Measurements from ENCODE around the gene KIAA1328. TPM values are rescaled to one million over a fixed set of nuclear protein-coding genes. Genes with fewer than 3 reads are reported as not detected.

KIAA1328 gene
- total RNA-seq, 1 donor from 2014 or later: 10.7 TPM

DNA sequence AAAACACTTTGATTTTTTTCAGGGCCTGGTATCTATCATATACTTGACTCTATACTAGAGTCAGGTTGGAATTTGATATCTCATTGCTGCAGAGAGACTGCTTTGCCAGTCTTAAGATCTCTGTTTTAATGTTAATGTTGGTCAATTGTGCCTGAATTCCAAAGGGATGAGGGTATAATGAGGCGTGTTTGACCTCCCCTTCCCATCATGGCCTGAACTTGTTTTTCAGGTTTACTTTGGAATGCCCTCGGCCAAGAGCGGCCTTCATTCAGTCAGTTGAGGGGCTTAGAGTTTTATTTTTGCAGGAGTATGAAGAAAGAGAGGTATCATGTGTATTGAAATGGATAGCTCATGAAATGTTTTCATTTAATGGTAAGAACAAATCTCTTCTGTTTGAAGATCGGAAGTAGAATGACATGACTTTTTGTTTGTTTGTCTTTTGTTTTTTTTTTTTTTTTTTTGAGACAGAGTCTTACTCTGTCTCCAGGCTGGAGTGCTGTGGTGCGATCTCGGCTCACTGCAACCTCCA lies 119.0 kb downstream of the KIAA1328 start:
- H3K36me3 Mint-ChIP-seq (ENCODE audit: unreplicated experiment): no peaks in the 10 kb centered on the region
- DNase-seq (ENCODE audit: extremely low spot score, unreplicated experiment): no peak
- no peaks in the 10 kb centered on the region for H3K4me1 Mint-ChIP-seq (ENCODE audit: unreplicated experiment)
- H3K9me3 Mint-ChIP-seq (ENCODE audit: unreplicated experiment): no peaks in the 10 kb centered on the region
- no peaks in the 10 kb centered on the region for H3K27me3 Mint-ChIP-seq (ENCODE audit: unreplicated experiment)
- TF ChIP-seq, protein P1, sequence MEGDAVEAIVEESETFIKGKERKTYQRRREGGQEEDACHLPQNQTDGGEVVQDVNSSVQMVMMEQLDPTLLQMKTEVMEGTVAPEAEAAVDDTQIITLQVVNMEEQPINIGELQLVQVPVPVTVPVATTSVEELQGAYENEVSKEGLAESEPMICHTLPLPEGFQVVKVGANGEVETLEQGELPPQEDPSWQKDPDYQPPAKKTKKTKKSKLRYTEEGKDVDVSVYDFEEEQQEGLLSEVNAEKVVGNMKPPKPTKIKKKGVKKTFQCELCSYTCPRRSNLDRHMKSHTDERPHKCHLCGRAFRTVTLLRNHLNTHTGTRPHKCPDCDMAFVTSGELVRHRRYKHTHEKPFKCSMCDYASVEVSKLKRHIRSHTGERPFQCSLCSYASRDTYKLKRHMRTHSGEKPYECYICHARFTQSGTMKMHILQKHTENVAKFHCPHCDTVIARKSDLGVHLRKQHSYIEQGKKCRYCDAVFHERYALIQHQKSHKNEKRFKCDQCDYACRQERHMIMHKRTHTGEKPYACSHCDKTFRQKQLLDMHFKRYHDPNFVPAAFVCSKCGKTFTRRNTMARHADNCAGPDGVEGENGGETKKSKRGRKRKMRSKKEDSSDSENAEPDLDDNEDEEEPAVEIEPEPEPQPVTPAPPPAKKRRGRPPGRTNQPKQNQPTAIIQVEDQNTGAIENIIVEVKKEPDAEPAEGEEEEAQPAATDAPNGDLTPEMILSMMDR (IDR thresholded peaks at IDR 0.05): no peak
- no peak overlapping the region for H3K4me3 Mint-ChIP-seq (ENCODE audit: unreplicated experiment)
- H3K27ac Mint-ChIP-seq (ENCODE audit: unreplicated experiment): no peak overlapping the region

DNA sequence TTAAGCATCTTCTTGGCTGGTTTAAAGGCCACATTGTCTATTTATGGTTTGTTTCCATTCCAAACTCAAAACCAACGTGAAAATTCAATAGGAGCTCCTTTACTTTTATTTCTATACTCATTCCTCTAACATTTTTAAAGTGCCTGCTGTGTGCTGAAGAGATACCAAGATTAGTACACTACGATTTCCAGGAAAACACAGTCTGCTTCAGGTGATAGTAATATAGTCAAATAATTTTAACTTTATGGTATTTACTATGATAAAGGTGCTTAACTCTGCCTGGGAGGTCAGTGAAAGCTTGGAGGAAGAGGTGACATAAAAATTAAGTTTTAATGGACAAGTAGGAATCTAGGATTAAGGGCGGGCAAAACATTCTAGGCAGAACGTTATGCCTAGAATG lies 121.4 kb downstream of the KIAA1328 start:
- DNase-seq (ENCODE audit: extremely low spot score, unreplicated experiment): no peak
- Mint-ChIP-seq H3K27me3 (ENCODE audit: unreplicated experiment) (no peaks in the 10 kb centered on the region), H3K9me3 (ENCODE audit: unreplicated experiment) (no peaks in the 10 kb centered on the region), H3K4me3 (ENCODE audit: unreplicated experiment) (no peak overlapping the region), H3K36me3 (ENCODE audit: unreplicated experiment) (no peaks in the 10 kb centered on the region), H3K4me1 (ENCODE audit: unreplicated experiment) (no peaks in the 10 kb centered on the region), H3K27ac (ENCODE audit: unreplicated experiment) (no peak overlapping the region)
- TF ChIP-seq, protein P1 (IDR thresholded peaks at IDR 0.05): no peak

DNA sequence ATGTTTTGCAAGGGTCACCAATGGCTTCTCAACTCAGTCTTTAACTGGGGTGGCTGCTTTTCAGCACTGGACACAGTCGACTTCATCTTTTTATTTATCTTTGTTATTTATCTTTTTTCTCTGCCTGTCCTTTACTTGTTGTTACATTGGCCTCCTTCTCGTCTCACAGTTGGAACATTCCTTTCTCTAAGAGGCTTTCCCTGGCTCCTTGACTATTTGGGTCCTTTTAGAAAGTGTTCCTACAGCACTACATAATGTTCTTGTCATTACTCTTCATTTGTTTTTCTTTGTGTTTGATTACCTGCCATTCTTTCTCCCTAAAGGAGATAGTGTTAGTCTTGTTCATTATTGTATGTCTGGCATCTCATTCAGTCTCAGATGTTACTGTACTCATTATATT lies 122.0 kb downstream of the KIAA1328 start:
- no peak for DNase-seq (ENCODE audit: extremely low spot score, unreplicated experiment)
- H3K27ac Mint-ChIP-seq (ENCODE audit: unreplicated experiment): no peak overlapping the region
- no peaks in the 10 kb centered on the region for H3K4me1 Mint-ChIP-seq (ENCODE audit: unreplicated experiment)
- no peaks in the 10 kb centered on the region for H3K9me3 Mint-ChIP-seq (ENCODE audit: unreplicated experiment)
- no peak overlapping the region for H3K4me3 Mint-ChIP-seq (ENCODE audit: unreplicated experiment)
- TF ChIP-seq, protein P1 (IDR thresholded peaks at IDR 0.05): no peak
- no peaks in the 10 kb centered on the region for H3K27me3 Mint-ChIP-seq (ENCODE audit: unreplicated experiment)
- no peaks in the 10 kb centered on the region for H3K36me3 Mint-ChIP-seq (ENCODE audit: unreplicated experiment)

DNA sequence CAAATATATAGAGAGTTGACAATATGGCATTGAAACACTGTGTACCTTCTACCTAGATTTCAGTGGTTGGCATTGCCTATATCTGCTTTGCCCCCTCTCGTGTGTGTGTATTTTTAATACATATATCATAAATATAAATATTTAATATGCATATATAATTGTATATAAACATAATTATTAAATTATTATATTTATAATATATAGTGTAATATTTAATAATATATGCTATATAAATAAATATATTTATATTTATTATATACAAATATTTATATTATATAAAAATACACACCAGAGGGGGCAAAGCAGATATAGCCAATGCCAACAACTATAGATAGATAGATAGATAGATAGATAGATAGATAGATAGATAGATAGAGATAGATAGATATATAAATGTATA lies 124.1 kb downstream of the KIAA1328 start:
- Mint-ChIP-seq H3K36me3 (ENCODE audit: unreplicated experiment) (peaks cover 2% of the 10 kb centered on the region), H3K27ac (ENCODE audit: unreplicated experiment) (no peak overlapping the region), H3K9me3 (ENCODE audit: unreplicated experiment) (no peaks in the 10 kb centered on the region), H3K4me3 (ENCODE audit: unreplicated experiment) (no peak overlapping the region), H3K4me1 (ENCODE audit: unreplicated experiment) (no peaks in the 10 kb centered on the region), H3K27me3 (ENCODE audit: unreplicated experiment) (no peaks in the 10 kb centered on the region)
- no peak for DNase-seq (ENCODE audit: extremely low spot score, unreplicated experiment)
- TF ChIP-seq, protein P1 (IDR thresholded peaks at IDR 0.05): no peak

DNA sequence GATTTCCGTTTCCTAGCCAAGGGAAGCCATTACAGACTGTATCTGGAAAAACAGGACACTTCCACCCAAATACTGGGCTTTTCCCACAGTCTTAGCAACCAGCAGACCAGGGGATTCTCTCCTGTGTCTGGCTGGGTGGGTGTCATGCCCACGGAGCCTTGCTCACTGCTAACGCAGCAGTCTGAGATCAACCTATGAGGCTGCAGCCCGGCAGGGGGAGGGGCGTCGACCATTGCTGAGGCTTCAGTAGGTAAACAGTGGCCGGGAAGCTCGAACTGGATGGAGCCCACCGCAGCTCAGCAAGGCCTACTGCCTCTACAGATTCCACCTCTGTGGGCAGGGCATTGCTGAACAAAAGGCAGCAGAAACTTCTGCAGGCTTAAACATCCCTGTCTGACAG lies 131.1 kb downstream of the KIAA1328 start:
- TF ChIP-seq, protein P1 (IDR thresholded peaks at IDR 0.05): no peak
- Mint-ChIP-seq H3K27me3 (ENCODE audit: unreplicated experiment) (no peaks in the 10 kb centered on the region), H3K36me3 (ENCODE audit: unreplicated experiment) (peaks cover 19% of the 10 kb centered on the region), H3K9me3 (ENCODE audit: unreplicated experiment) (peaks cover 13% of the 10 kb centered on the region), H3K27ac (ENCODE audit: unreplicated experiment) (no peak overlapping the region), H3K4me3 (ENCODE audit: unreplicated experiment) (no peak overlapping the region), H3K4me1 (ENCODE audit: unreplicated experiment) (no peaks in the 10 kb centered on the region)
- DNase-seq (ENCODE audit: extremely low spot score, unreplicated experiment): no peak
